GM12878 (cell line): ENCODE results near the gene LTB4R2. TPM values are rescaled to one million over a fixed set of nuclear protein-coding genes. Genes with fewer than 3 reads are reported as not detected.
A peak's percentile ranks its signal among the peaks of the same experiment; 100 is the strongest.

Experiments
- ATAC-seq: fragments of 200-7000 bp; cut with Tn5 transposase; 3 replicates; pipeline ENCODE4 v1.9.1; 2020; ENCODE audit warnings: mild to moderate bottlenecking, moderate library complexity
- BruUV-seq: library from RNA; stranded (reverse); fragments of 400-500 nt; replicated peaks from 2 replicates; lab custom pipeline; 2021; lab: Mats Ljungman, UMichigan
- CTCF ChIA-PET: fragments of 300-600 bp; sonication (Branson Sonifier 250); formaldehyde crosslinking; extraction: SDS; loops from one replicate; lab custom pipeline; 2021; ENCODE audit warnings: inconsistent platforms; lab: Yijun Ruan, JAX
- POLR2A ChIA-PET: fragments of 350-600 bp; formaldehyde crosslinking; extraction: SDS; loops from one replicate; lab custom pipeline; 2021; ENCODE audit warnings: inconsistent platforms; lab: Charles Lee
- RAD21 ChIA-PET: fragments of 300-600 bp; sonication (Branson Sonifier 250); formaldehyde crosslinking; loops from one replicate; lab custom pipeline; 2023; ENCODE audit warnings: antibody characterized with exemption; ENCODE audit not compliant: unreplicated experiment; lab: Charles Lee
- SMC1A ChIA-PET: fragments of 300-600 bp; sonication (Branson Sonifier 250); formaldehyde crosslinking; loops from one replicate; lab custom pipeline; 2023; ENCODE audit not compliant: unreplicated experiment, uncharacterized antibody; lab: Charles Lee
- DNase-seq: peaks from one replicate; pipeline ENCODE4 v3.0.0-alpha.2; 2011; ENCODE audit warnings: low read depth, low spot score
- FAIRE-seq: peaks from 3 replicates; lab custom pipeline; 2011; peaks lifted over from hg19 to GRCh38; lab: Jason Lieb, UNC
- H2AFZ ChIP-seq: 2 replicates; pipeline ENCODE4 v1.6.0; 2011; ENCODE audit warnings: low read depth, low read length, control low read depth; ENCODE audit not compliant: control insufficient read depth
- H3K27ac ChIP-seq: 2 replicates; pipeline ENCODE4 v1.5.1; 2011; ENCODE audit warnings: control low read depth; ENCODE audit not compliant: control insufficient read depth, insufficient read depth
- H3K27me3 ChIP-seq, 2 experiments: replicated peaks in 1 of 2; 2 replicates each; pipeline versions ENCODE4 v1.6.0 to v1.6.1; 2011; ENCODE audit warnings: low read length in 1 of 2; ENCODE audit not compliant: control insufficient read depth in 2 of 2, insufficient read depth in 2 of 2
- H3K36me3 ChIP-seq, 2 experiments: 2 replicates each; pipeline ENCODE4 v1.5.1; 2011; ENCODE audit warnings: low read length in 1 of 2; ENCODE audit not compliant: control insufficient read depth in 2 of 2, insufficient read depth in 2 of 2
- H3K4me1 ChIP-seq: 2 replicates; pipeline ENCODE4 v1.6.1; 2011; ENCODE audit warnings: mild to moderate bottlenecking, low read length, moderate library complexity, mixed read lengths; ENCODE audit not compliant: control insufficient read depth, insufficient read depth
- H3K4me2 ChIP-seq: 2 replicates; pipeline ENCODE4 v1.6.0; 2011; ENCODE audit warnings: control low read depth; ENCODE audit not compliant: control insufficient read depth, insufficient read depth
- H3K4me3 ChIP-seq: fragments of 200-600 bp; sonication (generic); 2 replicates; pipeline ENCODE4 v1.5.1; 2016
- H3K79me2 ChIP-seq: 2 replicates; pipeline ENCODE4 v1.6.0; 2011; ENCODE audit warnings: low read length; ENCODE audit not compliant: control insufficient read depth, insufficient read depth
- H3K9ac ChIP-seq: 2 replicates; pipeline ENCODE4 v1.8.0; 2011; ENCODE audit warnings: low read length, control low read depth, mixed read lengths; ENCODE audit not compliant: control insufficient read depth, insufficient read depth
- H3K9me3 ChIP-seq: replicated peaks from 3 replicates; pipeline ENCODE4 v1.5.1; 2011; ENCODE audit warnings: mild to moderate bottlenecking, low read length; ENCODE audit not compliant: control insufficient read depth, insufficient read depth
- H4K20me1 ChIP-seq: 2 replicates; pipeline ENCODE4 v1.6.0; 2011; ENCODE audit not compliant: control insufficient read depth, insufficient read depth
- POU2F2 ChIP-seq: IDR thresholded peaks from 3 replicates; pipeline ENCODE4 v1.6.1; 2011; ENCODE audit warnings: low read depth, mild to moderate bottlenecking, low read length, borderline replicate concordance
- WGBS: methylation state at CpG from one replicate; pipeline ENCODE4 v1.1.6; 2016; ENCODE audit warnings: low lambda C conversion rate; ENCODE audit not compliant: insufficient replicate concordance, insufficient coverage; ENCODE audit errors: missing lambda C conversion rate; 5-methylcytosine and 5-hydroxymethylcytosine counted together
- in situ Hi-C: fragments of 300-500 bp; cut with MboI; formaldehyde crosslinking; loops from 9 replicates; pipeline ENCODE4 v1.14.3; 2018; ENCODE audit warnings: mixed read lengths
- intact Hi-C: fragments of 100-400 bp; cut with micrococcal nuclease; formaldehyde crosslinking; loops from one replicate; pipeline ENCODE4 v1.14.2; 2022; ENCODE audit not compliant: unreplicated experiment
- polyA plus RNA-seq, 11 experiments: library from polyadenylated mRNA; depleted of rRNA in 4 of 11; unstranded in 6 of 11; stranded (reverse) in 5 of 11; fragments of >200 nt; fragmentation: Nextera tagmentation in 4 of 11; fragmentation: Illumina TruSeq in 1 of 11; extraction: Ambion mirVana in 4 of 11; extraction: Trizol in 1 of 11; gene quantifications; 1 replicate in 1 of 11; 2 replicates in 10 of 11; pipeline versions ENCODE4 v1.2.1 to v1.2.3, GENCODE V29; 2011 to 2016; ENCODE audit warnings: inconsistent platforms in 2 of 11, missing spikeins in 2 of 11, low read depth in 1 of 11
- total RNA-seq, 4 experiments: library from RNA; depleted of rRNA in 3 of 4; stranded (reverse); fragments of >200 nt in 3 of 4; fragmentation: Illumina TruSeq in 1 of 4; extraction: Trizol in 1 of 4; gene quantifications; 2 replicates each; pipeline versions ENCODE4 v1.2.1 to v1.2.3, GENCODE V29; 2013 to 2021
- TF ChIP-seq, protein P1 (sequence below): IDR thresholded peaks from 2 replicates; pipeline ENCODE4 v1.6.1; 2011; ENCODE audit warnings: borderline replicate concordance, low read depth, mild to moderate bottlenecking, moderate library complexity, mixed read lengths, low read length; ENCODE audit not compliant: insufficient read depth; ENCODE audit errors: extremely low read length

Gene LTB4R2
- total and polyA plus RNA-seq, 10 of the 15 experiments (the other 5 are each of a cell fraction or from before 2014, with no cell fraction given) = 0.06 to 16.0 (median 2.6) TPM

- ChIA-PET CTCF (interaction anchor here (0.8 to 16.6 kb wide), 8 partner anchors 10 to 110 kb away, joined by 3 to 452 read pairs (median 13); partner anchors contain the start of genes CBLN3, CIDEB, KHNYN and LTB4R2), POLR2A (no interaction called here), RAD21 (interaction anchor here (0.8 to 3.9 kb wide), 2 partner anchors 87 to 102 kb away, joined by 5 to 26 read pairs; no protein-coding TSS in a partner anchor), SMC1A (interaction anchor here (0.9 to 2.1 kb wide), 2 partner anchors 102 to 108 kb away, joined by 4 to 11 read pairs; no protein-coding TSS in a partner anchor)
- no peaks in the 10 kb centered on the region for H3K36me3 ChIP-seq
- H3K9ac ChIP-seq = no peak overlapping the region
- in situ Hi-C loops (loop anchor here (5.0 kb wide), 1 partner anchor 103 kb away; no protein-coding TSS in a partner anchor), intact Hi-C loops (loop anchor here (5.0 kb wide), 1 partner anchor 38 kb away; the partner anchor contains the start of gene NFATC4)
- ATAC-seq = no peak
- no peak overlapping the region for H3K4me2 ChIP-seq
- H3K27me3 ChIP-seq = peaks cover 2 to 11% of the 10 kb centered on the region in 2 experiments; a peak in 3 of 4 replicates
- DNase-seq = no peak
- BruUV-seq = no TSS peak
- H3K4me1 ChIP-seq = peaks cover 18% of the 10 kb centered on the region
- H3K9me3 ChIP-seq = no peaks in the 10 kb centered on the region
- H3K27ac ChIP-seq = no peak overlapping the region
- H3K79me2 ChIP-seq = no peaks in the 10 kb centered on the region
- 33% methylated on average over 9 of the region's 9 CpGs for WGBS
- H3K4me3 ChIP-seq = no peak overlapping the region
- no peak overlapping the region for H2AFZ ChIP-seq
- no peaks in the 10 kb centered on the region for H4K20me1 ChIP-seq
- FAIRE-seq = no peak
- TF ChIP-seq POU2F2 = no peak
- TF ChIP-seq, protein P1, sequence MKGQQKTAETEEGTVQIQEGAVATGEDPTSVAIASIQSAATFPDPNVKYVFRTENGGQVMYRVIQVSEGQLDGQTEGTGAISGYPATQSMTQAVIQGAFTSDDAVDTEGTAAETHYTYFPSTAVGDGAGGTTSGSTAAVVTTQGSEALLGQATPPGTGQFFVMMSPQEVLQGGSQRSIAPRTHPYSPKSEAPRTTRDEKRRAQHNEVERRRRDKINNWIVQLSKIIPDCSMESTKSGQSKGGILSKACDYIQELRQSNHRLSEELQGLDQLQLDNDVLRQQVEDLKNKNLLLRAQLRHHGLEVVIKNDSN = peak; percentile 14
These were observed 19.8 kb downstream of the LTB4R2 start for GRCh38 chr14:24329736-24330135.
